ENCODE measurements around the gene FOS.
A peak's percentile ranks its signal among the peaks of the same experiment; 100 is the strongest.

FOS gene

GRCh38 chr14:75323571-75323970 is 44.9 kb downstream of the FOS start (continued):
- no peak for TF ChIP-seq ZBTB10 (tag by site-specific recombination; IDR thresholded peaks at IDR 0.05)

GRCh38 chr14:75328558-75329155 is 50.0 kb downstream of the FOS start:
- Histone ChIP-seq H3K27ac (ENCODE audit: extremely low read depth, low read depth, low read length) (no peak overlapping the region), H3K36me3 (ENCODE audit: control insufficient read depth in 2 of 2, insufficient read depth in 1 of 2, low read length in 2 of 2) (no peaks in the 10 kb centered on the region), H3K9me3 (ENCODE audit: control insufficient read depth, insufficient read depth, low read depth, low read length) (no peaks in the 10 kb centered on the region), H3K4me1 (ENCODE audit: control insufficient read depth, insufficient read depth, low read length) (no peaks in the 10 kb centered on the region), H3K4me3 (ENCODE audit: low read depth, low read length) (no peak overlapping the region)
- ChIA-PET POLR2A (no interaction called here), CTCF (interaction anchor here (0.9 to 1.0 kb wide), 2 partner anchors 21 to 160 kb away, joined by 3 to 6 read pairs; no protein-coding TSS in a partner anchor)
- TF ChIP-seq ZFP37 (tag by site-specific recombination; IDR thresholded peaks at IDR 0.05) (no peak), ZNF324 (tag by site-specific recombination; IDR thresholded peaks at IDR 0.05) (no peak), ZNF585B (tag by site-specific recombination; IDR thresholded peaks at IDR 0.05) (no peak), ZNF2 (tag by site-specific recombination; IDR thresholded peaks at IDR 0.05) (no peak), ZNF621 (tag by site-specific recombination; IDR thresholded peaks at IDR 0.05) (no peak), ZNF37A (tag by site-specific recombination; IDR thresholded peaks at IDR 0.05) (no peak), MYNN (tag by site-specific recombination; IDR thresholded peaks at IDR 0.05; ENCODE audit: borderline replicate concordance) (no peak)

- Histone ChIP-seq H3K27ac (ENCODE audit: extremely low read depth, low read depth, low read length) (no peak overlapping the region), H3K4me3 (ENCODE audit: low read depth, low read length) (no peak overlapping the region), H3K9me3 (ENCODE audit: control insufficient read depth, insufficient read depth, low read depth, low read length) (no peaks in the 10 kb centered on the region), H3K4me1 (ENCODE audit: control insufficient read depth, insufficient read depth, low read length) (no peaks in the 10 kb centered on the region), H3K36me3 (ENCODE audit: control insufficient read depth in 2 of 2, insufficient read depth in 1 of 2, low read length in 2 of 2) (no peaks in the 10 kb centered on the region)
- POLR2A ChIA-PET = no interaction called here
- TF ChIP-seq ZNF621 (tag by site-specific recombination; IDR thresholded peaks at IDR 0.05) (no peak), ZNF23 (tag by site-specific recombination; IDR thresholded peaks at IDR 0.05; ENCODE audit: borderline replicate concordance) (no peak), ZBTB17 (tag by site-specific recombination; IDR thresholded peaks at IDR 0.05) (0 out of 2 replicates have a peak, but pooled peaks have one; percentile 36)
- CTCF ChIA-PET = no interaction called here
Observed at GRCh38 chr14:75329369-75329768, 50.7 kb downstream of the FOS start.

GRCh38 chr14:75331471-75331870 is 52.8 kb downstream of the FOS start:
- CTCF ChIA-PET = interaction anchor here (0.7 kb wide), 1 partner anchor 462 kb away, joined by 3 read pairs; no protein-coding TSS in a partner anchor
- Histone ChIP-seq H3K27ac (ENCODE audit: extremely low read depth, low read depth, low read length) (no peak overlapping the region), H3K36me3 (ENCODE audit: control insufficient read depth in 2 of 2, insufficient read depth in 1 of 2, low read length in 2 of 2) (no peaks in the 10 kb centered on the region), H3K4me3 (ENCODE audit: low read depth, low read length) (no peak overlapping the region), H3K9me3 (ENCODE audit: control insufficient read depth, insufficient read depth, low read depth, low read length) (no peaks in the 10 kb centered on the region), H3K4me1 (ENCODE audit: control insufficient read depth, insufficient read depth, low read length) (no peaks in the 10 kb centered on the region)
- TF ChIP-seq ZNF214 (tag by site-specific recombination; IDR thresholded peaks at IDR 0.05; ENCODE audit: borderline replicate concordance) (no peak), ZNF140 (tag by site-specific recombination; IDR thresholded peaks at IDR 0.05) (no peak)
- POLR2A ChIA-PET = no interaction called here
